Endothelial cell (in vitro differentiated cells): ENCODE measurements around the gene LGALS1. TPM values are rescaled to one million over a fixed set of nuclear protein-coding genes. Genes with fewer than 3 reads are reported as not detected.

Experiments used
- DNase-seq: peaks from one replicate; pipeline ENCODE4 v3.0.0; 2021; ENCODE audit warnings: low spot score
- H3K27ac Mint-ChIP-seq: one replicate; pipeline ENCODE4 v1.8.0; 2021; ENCODE audit warnings: mixed read lengths, inconsistent platforms; ENCODE audit not compliant: unreplicated experiment
- H3K27me3 Mint-ChIP-seq: one replicate; pipeline ENCODE4 v1.8.0; 2021; ENCODE audit warnings: mild to moderate bottlenecking, moderate library complexity, mixed read lengths, inconsistent platforms; ENCODE audit not compliant: unreplicated experiment
- H3K36me3 Mint-ChIP-seq: one replicate; pipeline ENCODE4 v1.8.0; 2021; ENCODE audit warnings: mild to moderate bottlenecking, low read depth, mixed read lengths, inconsistent platforms; ENCODE audit not compliant: unreplicated experiment
- H3K4me1 Mint-ChIP-seq: one replicate; pipeline ENCODE4 v1.8.0; 2021; ENCODE audit warnings: mild to moderate bottlenecking, mixed read lengths, inconsistent platforms; ENCODE audit not compliant: unreplicated experiment
- H3K4me3 Mint-ChIP-seq: one replicate; pipeline ENCODE4 v1.8.0; 2021; ENCODE audit warnings: mild to moderate bottlenecking, mixed read lengths, inconsistent platforms; ENCODE audit not compliant: unreplicated experiment
- H3K9me3 Mint-ChIP-seq: one replicate; pipeline ENCODE4 v1.8.0; 2021; ENCODE audit warnings: mixed read lengths, inconsistent platforms; ENCODE audit not compliant: unreplicated experiment
- CTCF ChIP-seq: fragments of 200-600 bp; sonication (generic); IDR thresholded peaks from one replicate; pipeline ENCODE4 v1.5.0; 2021; ENCODE audit warnings: antibody characterized with exemption; ENCODE audit not compliant: unreplicated experiment
- long read RNA-seq: library from polyadenylated mRNA; unstranded; transcript quantifications from one replicate; pipeline ENCODE4 v2.0.0, GENCODE V29; 2020; ENCODE audit not compliant: unreplicated experiment
- total RNA-seq: library from RNA; stranded (reverse); fragmentation: NEBNext Ultra II Directional; extraction: Animal tissue kit (Norgen Biotek cat#: 25700); gene quantifications from one replicate; pipeline ENCODE4 v1.2.1, GENCODE V29; 2021; ENCODE audit not compliant: unreplicated experiment

Gene LGALS1
- total RNA-seq, result 18.6 TPM
- long read RNA-seq, transcript LGALS1-201 (4 exons, 560 nt), result major isoform, 13 of 16 reads
- long read RNA-seq, partial matches to known transcripts, result 0 of 16 reads
- long read RNA-seq, other reads (novel, unspliced or antisense), result 3 of 16 reads

- Mint-ChIP-seq H3K27me3 (peaks cover 6% of the 10 kb centered on the region), H3K9me3 (no peaks in the 10 kb centered on the region), H3K36me3 (no peaks in the 10 kb centered on the region), H3K4me3 (peak within 1 kb of the TSS; percentile 88), H3K27ac (peak within 1 kb of the TSS; percentile 30), H3K4me1 (peaks cover 6% of the 10 kb centered on the region)
- DNase-seq, result no peak
- TF ChIP-seq CTCF, result no peak
These were observed at the start of gene LGALS1 for GRCh38 chr22:37674951-37675929. Gene LGALS1, plus strand, starts transcription at chr22:37675636. Its CDS starts 67 bp downstream, at chr22:37675703.

- no peak for TF ChIP-seq CTCF
- H3K36me3 Mint-ChIP-seq, result peaks cover 11% of the 10 kb centered on the region
- no peak overlapping the region for H3K27ac Mint-ChIP-seq
- no peak for DNase-seq
- H3K27me3 Mint-ChIP-seq, result peaks cover 8% of the 10 kb centered on the region
- peaks cover 21% of the 10 kb centered on the region for H3K4me1 Mint-ChIP-seq
- no peaks in the 10 kb centered on the region for H3K9me3 Mint-ChIP-seq
- H3K4me3 Mint-ChIP-seq, result no peak overlapping the region
These were observed 49.7 kb upstream of the LGALS1 start for GRCh38 chr22:37625737-37626136.

- no peak for TF ChIP-seq CTCF
- peaks cover 6% of the 10 kb centered on the region for H3K27me3 Mint-ChIP-seq
- peaks cover 12% of the 10 kb centered on the region for H3K36me3 Mint-ChIP-seq
- no peak overlapping the region for H3K4me3 Mint-ChIP-seq
- no peak for DNase-seq
- H3K9me3 Mint-ChIP-seq, result no peaks in the 10 kb centered on the region
- peaks cover 21% of the 10 kb centered on the region for H3K4me1 Mint-ChIP-seq
- H3K27ac Mint-ChIP-seq, result no peak overlapping the region
These were observed 49.3 kb upstream of the LGALS1 start for GRCh38 chr22:37626144-37626543.

GRCh38 chr22:37626556-37627075, 48.8 kb upstream of the LGALS1 start:
- Mint-ChIP-seq H3K27ac (peak overlapping the region; percentile 74), H3K36me3 (peaks cover 14% of the 10 kb centered on the region), H3K9me3 (no peaks in the 10 kb centered on the region), H3K27me3 (peaks cover 6% of the 10 kb centered on the region), H3K4me3 (peak overlapping the region; percentile 25), H3K4me1 (peaks cover 21% of the 10 kb centered on the region)
- TF ChIP-seq CTCF, result no peak
- no peak for DNase-seq
